ENCODE measurements around the gene RFWD3. TPM values are rescaled to one million over a fixed set of nuclear protein-coding genes. Genes with fewer than 3 reads are reported as not detected.
A peak's percentile ranks its signal among the peaks of the same experiment; 100 is the strongest.

The RFWD3 gene
- total and polyA plus RNA-seq, 2 of the 4 experiments (the other 2 are of a cell fraction), result 16.7 to 27.6 TPM

GRCh38 chr16:74582970-74583369, 83.7 kb downstream of the RFWD3 start:
- CTCF ChIA-PET, result no interaction called here
- Histone ChIP-seq H3K36me3 (ENCODE audit: control insufficient read depth, insufficient read depth, low read length) (no peaks in the 10 kb centered on the region), H4K8ac (ENCODE audit: low read depth in 2 of 2, low read length in 2 of 2) (no peak overlapping the region), H3K4me2 (ENCODE audit: low read depth, low read length) (no peak overlapping the region), H3K9me1 (ENCODE audit: insufficient read depth, low read length) (peaks cover 11% of the 10 kb centered on the region; the same call in 1 of the 2 replicates), H3K4me3 (ENCODE audit: insufficient read depth, low read depth, low read length) (no peak overlapping the region), H3K79me1 (ENCODE audit: low read depth in 1 of 2, low read length in 2 of 2) (peaks cover 22 to 68% of the 10 kb centered on the region in 2 experiments), H4K5ac (ENCODE audit: low read depth, low read length) (no peak overlapping the region), H4K91ac (ENCODE audit: insufficient read depth, low read depth, low read length) (no peak overlapping the region), H2AK9ac (replicated peaks; ENCODE audit: low read depth, low read length, poor library complexity) (no peak overlapping the region), H3K4me1 (ENCODE audit: control insufficient read depth, insufficient read depth, low read length) (peaks cover 6% of the 10 kb centered on the region), H2BK20ac (ENCODE audit: low read depth, low read length) (no peak overlapping the region), H3K18ac (ENCODE audit: low read depth, low read length) (no peak overlapping the region), H2BK15ac (ENCODE audit: low read depth, low read length) (no peak overlapping the region), H3K4ac (ENCODE audit: low read depth, low read length) (no peak overlapping the region), H3K9me3 (ENCODE audit: control insufficient read depth, insufficient read depth, low read length) (no peaks in the 10 kb centered on the region), H3K23ac (ENCODE audit: low read depth, low read length) (no peak overlapping the region), H2BK5ac (ENCODE audit: low read depth, low read length, poor library complexity, severe bottlenecking) (no peak overlapping the region), H3K9ac (ENCODE audit: low read depth, low read length) (no peak overlapping the region), H2AK5ac (ENCODE audit: low read depth, low read length) (no peak overlapping the region), H3K14ac (replicated peaks; ENCODE audit: low read depth, low read length) (no peak overlapping the region), H3K27me3 (ENCODE audit: control insufficient read depth, insufficient read depth, low read length) (no peaks in the 10 kb centered on the region), H2AFZ (replicated peaks; ENCODE audit: low read length, poor library complexity) (no peak overlapping the region), H4K20me1 (ENCODE audit: insufficient read depth, low read length) (peaks cover 63% of the 10 kb centered on the region), H3K27ac (ENCODE audit: insufficient read depth, low read length) (no peak overlapping the region), H3K56ac (ENCODE audit: extremely low read depth, insufficient read depth, low read length) (no peak overlapping the region), H2BK120ac (ENCODE audit: low read depth, low read length) (no peak overlapping the region)
- no peak for DNase-seq
- POLR2A ChIA-PET (ENCODE audit: unreplicated experiment), result no interaction called here
- dilution Hi-C loops (cut with HindIII; ENCODE audit: low sequenced_read_pairs, unreplicated experiment) (no loop called here), in situ Hi-C loops (cut with MboI; ENCODE audit: low sequenced_read_pairs) (no loop called here), intact Hi-C loops (cut with micrococcal nuclease) (no loop called here)
- TF ChIP-seq BHLHE40 (IDR thresholded peaks at IDR 0.05; ENCODE audit: low read depth, low read length), result no peak
- TF ChIP-seq RFX5 (IDR thresholded peaks at IDR 0.05; ENCODE audit: low read depth, low read length), result no peak
- no peak for TF ChIP-seq RAD21 (IDR thresholded peaks at IDR 0.05; ENCODE audit: low read length)
- no peak for TF ChIP-seq USF2 (IDR thresholded peaks at IDR 0.05; ENCODE audit: low read depth, low read length)
- no peak for TF ChIP-seq POLR2A (IDR thresholded peaks at IDR 0.05; ENCODE audit: low read depth, low read length)
- no peak for TF ChIP-seq RCOR1 (IDR thresholded peaks at IDR 0.05; ENCODE audit: insufficient replicate concordance, low read length)
- TF ChIP-seq MAFK (IDR thresholded peaks at IDR 0.05; ENCODE audit: low read depth, low read length), result no peak
- TF ChIP-seq MAZ (IDR thresholded peaks at IDR 0.05; ENCODE audit: borderline replicate concordance, low read depth, low read length), result no peak
- no peak for TF ChIP-seq ELK1 (IDR thresholded peaks at IDR 0.05; ENCODE audit: borderline replicate concordance, low read depth, low read length)
- TF ChIP-seq MXI1 (IDR thresholded peaks at IDR 0.05; ENCODE audit: borderline replicate concordance, low read depth, low read length), result no peak
- no peak for TF ChIP-seq CTCF (conservative IDR thresholded peaks at IDR 0.05; ENCODE audit: low read depth, low read length)
- no peak for TF ChIP-seq CEBPB (IDR thresholded peaks at IDR 0.05; ENCODE audit: low read depth, low read length)
- no peak for TF ChIP-seq CHD1 (IDR thresholded peaks at IDR 0.05; ENCODE audit: low read depth, low read length)
- TF ChIP-seq FOS (IDR thresholded peaks at IDR 0.05; ENCODE audit: low read depth, low read length), result no peak
- no peak for TF ChIP-seq NFE2L2 (IDR thresholded peaks at IDR 0.05; ENCODE audit: low read depth, low read length)
- TF ChIP-seq SMC3 (IDR thresholded peaks at IDR 0.05; ENCODE audit: low read depth, low read length), result no peak
- no TSS peak for BruUV-seq (replicated peaks)
- no CpG with 5 or more reads among the region's 1 CpG for WGBS, 2 experiments (ENCODE audit: extremely low coverage in 2 of 2, insufficient read length in 1 of 2)
- peak; percentile 27; the same call in 1 of the 2 replicates for ATAC-seq (ENCODE audit: low read depth)

All from IMR-90 (cell line).